HS-5 (cell line): Measurements from ENCODE around the gene PPP1R1A.

ENCODE experiments used
- DNase-seq: peaks from one replicate; pipeline ENCODE4 v3.0.0-alpha.2; 2012; ENCODE audit warnings: low read depth

PPP1R1A gene, protein sequence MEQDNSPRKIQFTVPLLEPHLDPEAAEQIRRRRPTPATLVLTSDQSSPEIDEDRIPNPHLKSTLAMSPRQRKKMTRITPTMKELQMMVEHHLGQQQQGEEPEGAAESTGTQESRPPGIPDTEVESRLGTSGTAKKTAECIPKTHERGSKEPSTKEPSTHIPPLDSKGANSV

DNA sequence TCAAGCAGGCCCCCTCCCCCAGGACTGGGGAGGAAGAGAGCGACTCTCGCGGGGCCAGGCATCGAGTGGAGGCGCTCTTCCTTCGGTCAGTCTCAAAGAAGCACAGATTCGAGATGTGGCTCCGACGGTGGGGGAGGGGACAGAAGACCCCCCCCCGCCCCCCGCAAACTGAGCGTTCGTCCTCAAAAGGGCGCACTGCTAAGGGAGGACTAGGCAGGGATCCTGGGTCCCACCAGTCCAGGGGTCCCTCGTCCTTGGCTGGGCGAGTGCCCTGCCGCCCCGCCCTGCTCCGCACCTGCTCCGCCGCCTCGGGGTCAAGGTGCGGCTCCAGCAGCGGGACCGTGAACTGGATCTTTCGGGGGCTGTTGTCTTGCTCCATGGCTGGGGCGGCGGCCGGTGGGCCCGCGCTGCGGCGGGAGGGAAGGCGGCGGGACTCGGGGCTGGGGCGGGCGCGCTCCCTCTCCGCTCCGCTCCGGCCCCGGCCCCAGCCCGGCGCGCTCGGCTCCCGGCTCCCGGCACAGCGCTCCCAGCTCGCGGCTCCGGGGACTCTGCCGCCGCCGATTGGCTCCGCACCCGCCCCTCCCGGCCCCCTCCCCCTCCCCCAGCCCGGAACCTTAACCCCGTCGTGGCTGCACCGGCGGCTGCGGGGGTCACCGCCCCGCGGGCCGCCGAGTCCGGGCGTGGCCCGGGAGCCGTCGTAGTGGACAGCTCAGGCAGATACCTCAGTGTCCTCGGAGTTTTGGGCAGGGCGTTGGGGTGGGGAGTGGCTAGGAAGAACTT is at the start of gene PPP1R1A:
Gene PPP1R1A (minus strand): TSS at position 550 of the 780 bp plus-strand sequence. CDS start 171 bp downstream, at position 379.
- DNase-seq: no peak

DNA sequence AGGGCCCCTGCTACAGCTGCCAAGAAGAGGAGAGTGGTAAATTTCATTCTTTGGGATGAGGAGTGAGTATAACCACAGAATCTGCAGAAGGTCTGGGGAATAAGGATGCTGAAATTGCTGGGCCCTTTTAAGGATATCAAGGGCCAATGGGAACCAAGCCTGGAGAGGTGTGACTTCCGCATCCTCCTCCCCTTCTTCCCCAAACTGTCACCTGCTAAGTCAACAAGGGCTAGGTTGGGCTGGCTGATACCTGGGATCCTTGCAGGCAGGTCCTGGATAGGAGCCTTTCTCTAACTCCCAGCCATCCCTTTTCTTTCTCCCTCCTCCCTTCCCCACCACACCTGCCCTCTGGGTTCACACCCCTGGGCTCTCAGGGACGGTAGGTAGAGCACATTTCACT is 46.3 kb upstream of the PPP1R1A start, which contains the start of gene LACRT:
Gene LACRT (minus strand): TSS at position 101 of the 400 bp plus-strand sequence. CDS start 54 bp downstream, at position 47.
- no peak for DNase-seq

DNA sequence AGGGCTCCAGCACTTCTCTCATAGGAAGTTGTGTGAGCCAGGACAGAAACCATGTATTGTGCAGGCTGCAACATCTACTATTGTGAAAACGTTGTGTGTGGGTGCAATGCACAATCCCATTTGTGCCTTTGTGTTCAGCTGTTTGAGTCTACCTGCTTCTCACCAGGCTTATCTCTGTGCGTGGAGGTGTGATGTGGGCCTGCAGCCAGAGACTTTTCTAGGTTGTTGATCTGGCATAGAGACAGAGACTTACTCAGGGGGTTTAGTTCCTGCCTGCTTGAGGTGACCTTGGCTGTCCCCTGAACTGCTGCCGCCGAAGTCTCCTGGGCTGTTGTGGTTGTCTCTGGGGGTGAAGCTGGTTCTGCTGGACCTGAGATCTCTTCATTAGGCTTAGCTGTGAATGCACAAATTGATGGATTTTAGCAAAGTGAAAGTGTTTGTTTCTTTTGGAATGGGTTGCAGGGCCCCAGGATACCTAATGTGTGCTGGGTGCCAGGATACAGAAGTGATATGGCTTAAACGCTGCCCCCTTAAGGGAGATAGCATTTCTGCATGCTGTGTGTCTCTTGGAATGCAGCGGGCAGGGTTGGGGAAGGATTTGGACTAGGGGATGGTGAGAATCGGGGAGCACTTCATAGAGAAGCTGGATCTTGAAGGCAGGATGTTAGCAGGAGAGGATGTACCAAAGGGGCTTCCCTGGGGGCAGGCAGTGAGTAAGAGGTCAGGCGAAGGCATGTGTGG is 43.7 kb upstream of the PPP1R1A start:
- no peak for DNase-seq

DNA sequence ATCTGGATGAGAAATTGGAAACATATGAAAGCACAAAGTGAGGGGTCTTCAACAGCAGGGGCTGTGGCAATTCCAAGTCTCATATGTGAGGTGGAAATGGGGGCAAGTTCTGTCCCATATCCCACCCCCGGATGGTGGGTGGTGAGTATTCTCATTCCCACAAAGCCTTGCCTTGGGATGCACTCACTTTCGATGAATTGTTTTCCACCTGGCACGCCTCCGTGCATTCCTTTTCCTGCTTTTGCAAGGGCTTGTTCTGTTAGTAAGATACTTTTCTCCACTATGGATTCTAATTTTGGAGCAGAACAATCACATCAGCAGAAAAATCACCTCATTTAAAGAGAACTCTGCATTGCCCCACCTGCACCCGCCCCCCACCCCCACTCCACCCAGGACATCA is 43.1 kb upstream of the PPP1R1A start:
- DNase-seq: no peak

DNA sequence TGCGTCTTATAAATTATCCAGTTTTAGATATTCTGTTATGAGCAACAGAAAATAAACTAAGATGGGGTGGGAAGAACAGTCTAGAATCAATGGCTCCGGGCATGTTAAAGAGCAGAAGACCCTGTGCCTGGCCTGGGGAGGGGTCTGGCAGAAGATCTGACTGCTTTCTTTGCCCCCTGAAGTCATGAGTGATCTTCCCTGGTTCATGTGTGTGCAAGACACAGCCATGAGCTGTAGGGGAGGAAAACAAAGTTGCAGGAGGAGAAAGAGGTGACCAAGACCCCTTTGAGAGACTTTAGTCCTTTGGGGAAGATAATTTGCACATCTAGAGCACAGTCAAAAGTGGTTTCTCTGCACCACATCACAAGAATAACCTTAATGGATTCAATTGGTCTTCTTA is 41.5 kb upstream of the PPP1R1A start:
- DNase-seq: no peak

DNA sequence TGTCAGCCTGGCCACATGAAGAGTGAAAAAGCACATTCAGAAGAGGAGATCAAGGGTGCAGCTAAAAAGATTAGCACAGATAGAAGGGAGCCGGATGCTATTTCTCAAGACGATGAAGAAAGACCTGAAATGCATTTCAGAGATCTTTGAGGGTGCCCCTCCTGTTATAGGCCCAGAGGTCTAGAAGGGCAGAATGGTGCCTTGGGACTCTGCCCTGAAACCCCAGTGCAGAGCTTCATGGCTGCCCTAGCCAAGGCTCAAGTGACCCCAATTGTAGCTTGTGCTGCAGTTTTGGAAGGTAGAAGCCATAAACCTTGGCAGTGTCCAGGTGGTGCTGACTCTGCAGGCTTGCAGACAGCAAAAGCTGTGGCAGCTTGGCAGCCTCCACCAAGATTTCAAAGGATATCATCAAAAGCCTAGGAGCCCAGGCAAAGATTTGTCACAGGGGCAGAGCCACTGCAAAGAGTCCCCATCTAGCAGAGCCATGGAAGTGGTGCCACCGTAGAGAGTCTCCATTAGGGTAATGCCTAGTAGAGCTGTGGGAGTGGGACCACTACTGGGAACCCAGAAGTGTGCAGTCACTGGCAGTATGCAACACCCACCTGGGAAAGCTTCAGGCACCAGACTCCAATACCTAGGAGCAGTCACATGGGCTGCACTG is 39.9 kb upstream of the PPP1R1A start:
- DNase-seq: no peak

DNA sequence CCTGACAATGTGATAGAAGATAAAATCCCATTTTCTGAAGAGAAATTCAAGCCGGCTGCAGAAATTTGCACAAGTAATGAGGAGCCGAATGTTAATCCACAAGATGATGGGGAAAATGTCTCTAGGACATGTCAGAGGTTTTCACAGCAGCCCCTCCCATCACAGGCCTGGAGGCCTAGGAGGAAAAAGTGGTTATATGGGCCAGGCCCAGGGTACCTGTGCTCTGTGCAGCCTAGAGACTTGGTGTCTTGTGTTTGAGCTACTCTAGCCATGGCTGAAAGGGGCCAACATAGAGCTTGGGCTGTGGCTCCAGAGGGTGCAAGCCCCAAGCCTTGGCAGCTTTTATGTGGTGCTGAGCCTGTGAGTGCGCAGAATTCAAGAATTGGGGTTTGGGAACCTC is 38.8 kb upstream of the PPP1R1A start:
- DNase-seq: no peak

DNA sequence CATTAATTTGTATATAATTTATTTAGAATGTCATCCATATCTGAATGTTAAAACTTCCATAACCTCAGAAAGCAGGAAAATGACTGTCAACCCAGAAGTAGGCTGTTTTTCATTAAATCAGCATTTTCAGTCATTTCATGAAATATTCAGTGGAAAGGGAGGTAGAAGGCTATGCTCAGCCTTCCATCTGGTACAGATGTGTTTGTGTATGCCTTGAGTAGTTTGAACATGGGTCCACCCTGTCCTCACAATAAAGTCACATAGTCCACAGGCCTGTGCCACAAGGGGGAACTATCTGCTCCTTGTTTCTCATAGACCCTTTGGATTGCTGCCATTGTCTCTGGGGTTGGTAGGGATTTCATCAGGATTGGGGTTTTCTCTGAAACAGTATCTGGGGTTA is 37.1 kb upstream of the PPP1R1A start:
- DNase-seq: no peak

DNA sequence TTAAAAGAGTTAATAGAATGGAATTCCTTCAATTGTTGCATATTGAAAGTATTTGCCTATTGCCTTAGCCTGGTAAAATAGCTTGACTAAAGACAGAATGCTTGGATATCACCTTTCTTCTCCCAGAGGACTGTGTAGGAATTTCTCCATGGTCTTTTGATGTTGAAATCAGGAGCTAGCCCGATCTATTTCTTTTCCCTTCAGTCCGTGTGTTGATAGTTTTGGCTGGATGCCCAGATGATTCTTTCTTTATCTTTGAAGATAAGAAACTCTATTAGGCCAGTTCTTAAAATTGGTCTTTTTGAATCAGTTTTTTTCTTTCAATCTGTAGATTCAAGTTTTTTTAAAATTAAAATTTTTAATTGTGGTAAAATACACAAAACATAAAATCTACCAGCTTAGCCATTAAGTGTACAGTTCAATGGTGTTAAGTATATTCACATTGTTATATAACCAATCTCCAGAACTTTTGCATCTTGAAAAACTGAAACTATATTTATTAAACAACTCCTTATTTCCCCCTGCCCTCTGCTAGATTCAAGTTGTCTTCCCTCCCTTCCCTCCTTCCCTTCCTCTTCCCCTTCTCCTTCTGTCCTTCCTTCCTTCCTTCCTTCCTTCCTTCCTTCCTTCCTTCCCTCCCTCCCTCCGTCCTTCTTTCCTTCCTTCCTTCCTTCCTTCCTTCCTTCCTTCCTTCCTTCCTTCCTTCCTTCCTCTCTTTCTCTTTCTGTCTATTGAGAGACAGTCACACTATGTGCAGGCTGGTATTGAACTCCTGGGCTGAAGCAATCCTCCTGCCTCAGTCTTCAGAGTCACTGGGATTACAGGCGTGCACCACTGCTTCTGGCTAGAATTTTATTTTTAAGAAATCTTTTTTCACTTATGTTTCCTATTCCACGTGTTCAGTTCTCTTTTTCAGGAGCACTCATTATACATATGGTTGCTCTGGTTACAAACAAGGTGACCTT is 36.1 kb upstream of the PPP1R1A start:
- no peak for DNase-seq

DNA sequence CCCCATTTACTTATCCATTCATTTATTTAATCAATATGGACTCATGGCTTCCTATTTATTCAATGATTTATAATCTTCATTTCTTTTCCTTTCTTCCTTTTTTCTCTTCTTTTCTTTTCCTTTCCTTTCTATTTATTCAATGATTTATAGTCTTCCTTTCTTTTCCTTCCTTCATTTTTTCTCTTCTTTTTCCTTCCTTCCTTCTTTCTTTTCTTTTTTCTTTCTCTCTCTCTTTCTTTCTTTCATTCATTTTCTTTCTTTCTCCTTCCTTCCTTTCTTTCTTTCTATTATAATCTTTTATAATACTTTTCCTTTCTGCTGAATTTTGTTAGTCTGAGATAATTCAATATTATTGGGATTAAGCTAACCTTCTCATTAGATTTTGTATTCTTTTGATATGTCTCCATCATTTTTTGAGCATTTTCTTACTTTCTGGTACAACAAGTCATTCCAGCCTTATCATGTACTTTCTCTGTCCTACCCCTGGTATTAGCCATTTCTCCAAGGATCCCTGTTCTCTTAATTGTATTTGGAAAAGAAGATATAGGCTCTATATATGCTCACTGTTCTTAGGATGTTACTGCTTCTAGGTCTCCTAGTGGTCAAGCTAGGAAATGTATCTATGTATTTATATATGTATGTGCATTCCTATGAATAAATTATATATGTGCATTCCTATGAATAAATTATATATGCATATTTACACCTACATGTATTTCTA is 34.2 kb upstream of the PPP1R1A start:
- DNase-seq: no peak

DNA sequence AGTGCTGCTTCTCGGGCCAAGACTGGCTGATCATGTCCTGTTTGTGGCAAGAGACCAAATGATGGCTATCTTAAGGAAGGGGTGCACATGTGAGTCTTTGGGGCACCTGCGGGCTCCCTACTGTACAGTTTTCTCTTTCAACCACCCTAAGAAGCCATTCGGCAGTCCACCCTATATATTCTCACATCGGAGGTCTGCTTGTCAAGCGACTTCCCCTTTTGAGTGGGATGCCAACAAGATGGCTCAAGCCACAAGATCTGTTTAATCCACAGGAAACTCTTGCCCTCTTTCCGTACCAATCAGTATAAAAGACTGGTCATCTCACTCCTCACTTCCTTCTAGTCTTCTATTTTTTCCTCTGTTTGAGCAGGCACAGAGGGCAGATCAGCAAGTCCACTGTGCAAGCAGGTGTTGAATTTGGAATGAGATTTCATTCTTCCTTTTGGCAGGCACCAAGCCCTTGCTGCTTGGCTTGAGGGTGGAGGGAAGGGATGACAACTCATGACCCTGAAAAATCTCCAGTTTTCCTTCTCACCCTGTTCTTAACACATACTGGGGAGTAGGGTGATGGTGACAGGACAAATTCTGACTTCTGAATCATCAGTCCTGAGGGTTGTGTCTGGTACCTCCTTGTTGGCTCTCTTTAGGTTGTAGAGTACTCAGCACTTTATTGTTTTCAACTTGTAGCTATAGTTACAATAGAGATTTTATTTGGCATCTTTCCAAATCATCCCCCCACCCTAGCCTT is 28.6 kb upstream of the PPP1R1A start:
- DNase-seq: no peak

DNA sequence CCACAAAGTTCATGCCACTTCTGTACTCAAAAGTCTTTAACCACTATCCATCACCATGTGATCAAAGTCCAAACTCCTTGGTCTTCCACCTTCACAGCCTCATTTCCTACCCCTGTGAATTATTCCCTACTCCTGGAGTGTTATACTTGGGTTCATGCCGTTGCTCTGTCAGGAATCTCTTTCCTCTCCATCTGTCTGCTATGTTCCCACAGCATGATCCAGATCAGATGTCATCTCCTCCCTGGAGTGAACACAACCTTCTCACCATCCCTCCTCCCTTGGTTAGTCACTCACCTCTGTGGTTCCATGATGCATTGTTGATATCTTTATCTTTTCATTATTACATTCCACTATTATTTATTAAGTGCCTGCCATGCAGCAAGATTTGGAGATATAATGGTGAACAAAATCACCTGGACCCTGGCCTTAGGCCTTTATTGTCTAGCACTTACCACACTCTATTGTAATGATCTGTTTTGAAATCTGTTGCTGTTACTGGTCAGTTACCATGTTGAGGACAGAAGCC is 23.8 kb upstream of the PPP1R1A start:
- no peak for DNase-seq

DNA sequence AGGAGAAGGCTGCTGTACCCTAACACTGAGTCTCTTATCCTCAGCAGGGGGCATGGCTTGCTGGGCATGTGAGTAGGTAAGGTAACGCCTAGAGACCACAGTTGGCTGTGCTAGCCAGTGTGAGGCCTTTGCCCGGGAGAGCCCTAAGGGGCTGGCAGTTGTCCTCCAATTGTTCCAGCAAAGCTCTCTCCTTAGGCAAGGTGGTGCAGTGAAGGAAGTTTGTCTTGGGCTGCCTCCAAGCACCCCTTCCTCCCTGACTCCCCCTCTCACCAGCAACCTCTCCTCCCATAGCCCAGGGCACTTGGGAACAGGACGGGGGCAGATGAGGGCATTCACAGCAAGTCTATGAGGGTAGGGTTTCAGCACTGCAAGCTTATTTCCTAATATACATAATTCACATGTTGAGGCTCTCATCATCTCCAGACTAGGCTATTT is 23.3 kb upstream of the PPP1R1A start:
- no peak for DNase-seq

DNA sequence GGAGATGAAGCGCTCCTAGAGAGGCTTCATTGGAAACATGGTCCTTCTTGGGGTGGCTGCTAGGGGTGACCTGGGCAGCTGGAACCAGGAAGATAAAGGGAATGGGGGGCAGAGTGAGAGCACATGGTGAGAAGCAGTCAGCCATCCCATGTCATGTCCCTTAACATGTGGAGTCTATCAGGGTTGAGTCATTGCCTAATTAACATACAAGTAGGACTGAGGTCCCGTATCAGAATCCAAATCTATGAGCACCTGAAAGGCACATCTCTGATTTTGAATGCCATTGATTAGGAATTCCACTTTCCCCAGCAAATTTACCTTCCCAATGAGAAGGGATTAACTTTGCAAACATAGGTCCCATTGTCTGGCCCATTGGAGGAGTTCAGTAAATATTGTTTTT is 20.3 kb upstream of the PPP1R1A start:
- DNase-seq: no peak

DNA sequence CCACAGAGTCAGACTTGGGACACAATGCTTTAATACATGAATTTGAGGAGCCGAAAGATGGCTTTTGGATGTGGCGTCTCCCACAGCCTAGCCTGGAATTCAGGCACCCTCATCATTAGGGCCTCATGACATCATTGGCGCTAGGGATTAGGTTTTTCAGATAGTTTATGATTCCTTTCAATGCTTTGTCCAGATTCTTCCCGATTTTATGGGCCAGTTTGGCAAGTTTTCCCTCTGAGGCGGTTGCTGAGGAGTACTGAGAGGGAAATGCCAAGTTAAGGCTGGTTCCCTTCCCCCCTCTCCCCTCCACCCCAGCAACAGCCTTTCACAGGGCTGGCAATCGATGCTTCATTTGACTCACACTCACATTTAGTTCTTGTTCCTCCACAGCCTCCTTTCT is 19.7 kb upstream of the PPP1R1A start:
- no peak for DNase-seq

DNA sequence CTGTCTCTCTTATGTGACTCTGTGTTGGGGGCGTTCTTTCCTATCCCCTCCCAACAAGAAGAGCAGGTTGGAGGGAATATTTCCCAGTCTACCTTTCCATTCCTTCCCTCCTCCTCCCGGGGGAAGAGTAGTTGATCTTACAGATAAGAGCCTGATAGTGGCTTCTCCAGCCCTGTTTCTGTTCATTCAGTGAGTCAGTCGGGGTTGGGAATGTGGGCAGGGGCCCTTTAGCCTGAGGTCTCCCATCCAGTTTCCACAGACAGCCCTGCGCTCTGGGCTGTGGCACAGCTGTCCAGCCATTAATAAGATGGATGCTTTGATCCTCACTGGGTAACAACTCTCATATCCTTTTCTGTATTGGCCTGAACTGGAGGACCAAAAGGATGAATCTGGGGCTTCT is 18.1 kb upstream of the PPP1R1A start:
- no peak for DNase-seq

DNA sequence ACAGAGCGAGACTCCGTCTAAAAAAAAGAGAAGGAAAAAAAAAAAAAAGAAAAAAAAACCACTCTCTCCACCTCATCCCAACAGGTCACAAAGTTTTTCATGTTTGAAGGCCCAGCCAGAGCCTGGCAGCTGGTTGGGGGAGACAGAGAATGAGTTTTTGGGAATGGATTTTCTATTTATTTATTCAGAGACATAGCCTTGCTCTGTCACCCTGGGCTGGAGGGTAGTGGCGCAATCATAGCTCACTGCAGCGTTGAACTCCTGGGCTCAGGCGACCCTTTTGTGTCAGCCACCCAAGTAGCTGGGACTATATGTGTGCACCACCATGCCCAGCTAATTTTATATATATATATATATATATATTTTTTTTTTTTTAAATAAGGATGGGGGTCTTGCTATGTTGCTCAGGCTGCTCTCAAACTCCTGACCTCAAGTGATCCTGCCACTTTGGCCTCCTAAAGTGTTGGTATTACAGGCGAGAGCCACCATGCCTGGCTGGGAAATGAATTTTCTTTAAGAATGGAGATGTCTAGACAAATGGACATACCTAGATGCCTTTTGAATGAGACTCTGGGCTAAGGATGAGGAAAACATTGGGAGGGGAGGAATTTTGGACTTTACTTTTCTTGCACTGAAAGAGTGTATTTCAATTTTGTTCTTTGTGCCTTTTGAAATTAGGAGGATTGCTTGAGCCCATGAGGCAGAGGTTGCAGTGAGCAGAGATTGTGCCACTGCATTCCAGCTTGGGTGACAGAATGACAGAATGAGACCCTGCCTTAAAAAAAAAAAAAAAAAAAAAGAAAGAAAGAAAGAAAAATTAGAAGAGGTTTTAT is 16.9 kb upstream of the PPP1R1A start:
- DNase-seq: no peak

DNA sequence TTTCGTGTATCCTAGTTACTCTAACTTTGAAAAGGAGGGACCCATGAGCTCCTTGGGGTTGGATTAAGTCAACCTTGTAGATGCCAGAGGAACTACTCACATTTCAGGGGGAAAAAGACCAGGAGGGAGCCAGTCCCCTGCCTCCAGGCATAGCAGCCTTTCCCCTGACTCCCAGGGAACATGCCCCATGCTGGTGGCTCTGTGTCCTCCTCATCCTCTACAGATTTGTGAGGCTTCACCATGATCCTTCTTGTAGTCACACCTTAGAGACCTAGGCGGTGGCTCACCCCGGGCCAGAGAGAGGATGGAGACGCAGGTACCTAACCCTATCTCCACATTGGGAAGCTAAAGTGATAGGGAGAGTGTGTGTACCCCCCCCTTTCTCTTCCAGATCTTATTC is 16.0 kb upstream of the PPP1R1A start:
- DNase-seq: no peak

DNA sequence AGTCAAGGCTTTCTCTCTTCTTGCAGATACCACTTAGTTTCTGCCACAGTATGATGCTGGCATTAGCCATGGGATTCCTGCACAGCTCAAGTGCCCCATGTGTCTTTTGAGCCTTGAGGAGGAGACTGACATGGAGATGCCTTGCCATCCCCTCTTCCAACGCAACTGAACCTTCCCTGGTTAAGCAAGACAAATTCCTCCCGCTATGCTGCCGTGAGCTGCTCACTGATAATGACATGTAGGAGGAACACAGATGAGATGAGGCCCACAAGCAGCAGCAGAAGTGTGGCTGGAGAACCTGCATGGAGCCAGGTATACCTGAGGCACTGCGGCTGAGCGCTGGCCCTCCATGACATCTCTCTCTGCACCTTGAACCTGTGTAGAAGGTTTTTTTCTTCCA is 15.4 kb upstream of the PPP1R1A start:
- no peak for DNase-seq
